ENCODE measurements around the gene LGMN. TPM values are rescaled to one million over a fixed set of nuclear protein-coding genes. Genes with fewer than 3 reads are reported as not detected.

LGMN gene
- total and polyA plus RNA-seq, 2 of the 13 experiments (the other 11 are each of a cell fraction or from before 2014, with no cell fraction given): 28.9 to 76.4 TPM

DNA sequence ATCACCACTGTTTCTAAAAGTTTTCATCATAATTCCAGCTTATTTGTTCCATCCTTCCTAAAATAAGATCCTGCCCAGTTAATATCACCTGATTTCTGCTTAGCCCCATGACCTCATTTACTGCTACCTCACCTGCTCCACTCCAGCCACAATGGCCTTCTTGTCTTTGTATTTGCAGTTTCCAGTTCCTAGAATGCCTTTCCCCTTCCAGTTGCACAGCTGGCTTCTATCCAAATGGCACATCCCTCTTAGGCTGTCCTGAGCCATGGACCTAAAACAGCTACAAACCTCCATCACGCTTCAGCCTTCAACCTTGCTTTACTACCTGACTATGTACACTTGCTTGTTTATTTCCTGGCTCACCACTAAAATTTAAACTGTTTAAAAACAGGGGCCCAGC, 6.5 kb upstream of the LGMN start (continued):
- TF ChIP-seq, protein P1, sequence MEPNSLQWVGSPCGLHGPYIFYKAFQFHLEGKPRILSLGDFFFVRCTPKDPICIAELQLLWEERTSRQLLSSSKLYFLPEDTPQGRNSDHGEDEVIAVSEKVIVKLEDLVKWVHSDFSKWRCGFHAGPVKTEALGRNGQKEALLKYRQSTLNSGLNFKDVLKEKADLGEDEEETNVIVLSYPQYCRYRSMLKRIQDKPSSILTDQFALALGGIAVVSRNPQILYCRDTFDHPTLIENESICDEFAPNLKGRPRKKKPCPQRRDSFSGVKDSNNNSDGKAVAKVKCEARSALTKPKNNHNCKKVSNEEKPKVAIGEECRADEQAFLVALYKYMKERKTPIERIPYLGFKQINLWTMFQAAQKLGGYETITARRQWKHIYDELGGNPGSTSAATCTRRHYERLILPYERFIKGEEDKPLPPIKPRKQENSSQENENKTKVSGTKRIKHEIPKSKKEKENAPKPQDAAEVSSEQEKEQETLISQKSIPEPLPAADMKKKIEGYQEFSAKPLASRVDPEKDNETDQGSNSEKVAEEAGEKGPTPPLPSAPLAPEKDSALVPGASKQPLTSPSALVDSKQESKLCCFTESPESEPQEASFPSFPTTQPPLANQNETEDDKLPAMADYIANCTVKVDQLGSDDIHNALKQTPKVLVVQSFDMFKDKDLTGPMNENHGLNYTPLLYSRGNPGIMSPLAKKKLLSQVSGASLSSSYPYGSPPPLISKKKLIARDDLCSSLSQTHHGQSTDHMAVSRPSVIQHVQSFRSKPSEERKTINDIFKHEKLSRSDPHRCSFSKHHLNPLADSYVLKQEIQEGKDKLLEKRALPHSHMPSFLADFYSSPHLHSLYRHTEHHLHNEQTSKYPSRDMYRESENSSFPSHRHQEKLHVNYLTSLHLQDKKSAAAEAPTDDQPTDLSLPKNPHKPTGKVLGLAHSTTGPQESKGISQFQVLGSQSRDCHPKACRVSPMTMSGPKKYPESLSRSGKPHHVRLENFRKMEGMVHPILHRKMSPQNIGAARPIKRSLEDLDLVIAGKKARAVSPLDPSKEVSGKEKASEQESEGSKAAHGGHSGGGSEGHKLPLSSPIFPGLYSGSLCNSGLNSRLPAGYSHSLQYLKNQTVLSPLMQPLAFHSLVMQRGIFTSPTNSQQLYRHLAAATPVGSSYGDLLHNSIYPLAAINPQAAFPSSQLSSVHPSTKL (CRISPR knock-in tag; IDR thresholded peaks at IDR 0.05): peak; percentile 50; the same call in 1 of the 2 replicates
- TF ChIP-seq, protein P2, sequence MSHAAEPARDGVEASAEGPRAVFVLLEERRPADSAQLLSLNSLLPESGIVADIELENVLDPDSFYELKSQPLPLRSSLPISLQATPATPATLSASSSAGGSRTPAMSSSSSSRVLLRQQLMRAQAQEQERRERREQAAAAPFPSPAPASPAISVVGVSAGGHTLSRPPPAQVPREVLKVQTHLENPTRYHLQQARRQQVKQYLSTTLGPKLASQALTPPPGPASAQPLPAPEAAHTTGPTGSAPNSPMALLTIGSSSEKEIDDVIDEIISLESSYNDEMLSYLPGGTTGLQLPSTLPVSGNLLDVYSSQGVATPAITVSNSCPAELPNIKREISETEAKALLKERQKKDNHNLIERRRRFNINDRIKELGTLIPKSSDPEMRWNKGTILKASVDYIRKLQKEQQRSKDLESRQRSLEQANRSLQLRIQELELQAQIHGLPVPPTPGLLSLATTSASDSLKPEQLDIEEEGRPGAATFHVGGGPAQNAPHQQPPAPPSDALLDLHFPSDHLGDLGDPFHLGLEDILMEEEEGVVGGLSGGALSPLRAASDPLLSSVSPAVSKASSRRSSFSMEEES (CRISPR knock-in tag; IDR thresholded peaks at IDR 0.05): no peak

DNA sequence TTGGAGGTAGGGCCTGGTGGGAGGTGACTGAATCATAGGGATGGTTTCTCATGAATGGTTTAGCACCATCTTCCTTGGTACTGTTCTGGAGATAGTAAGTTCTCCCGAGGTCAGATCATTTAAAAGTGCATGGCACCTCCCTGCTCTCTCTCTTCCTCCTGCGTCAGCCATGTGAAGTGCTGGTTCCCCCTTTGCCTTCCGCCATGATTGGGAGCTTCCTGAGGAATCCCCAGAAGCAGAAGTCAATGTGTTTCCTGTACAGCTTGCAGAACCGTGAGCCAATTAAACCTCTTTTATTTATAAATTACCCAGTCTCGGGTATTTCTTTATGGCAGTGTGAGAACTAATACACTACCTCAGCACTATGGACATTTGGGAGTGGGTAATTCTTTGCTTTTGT, 4.8 kb upstream of the LGMN start:
- in situ Hi-C loops (cut with HindIII; ENCODE audit: extremely low pct_ligation_motif_present, low pct_unique_long_range_greater_than_20kb) (no loop called here), intact Hi-C loops (cut with micrococcal nuclease; ENCODE audit: unreplicated experiment) (no loop called here)
- Histone ChIP-seq H2AFZ (ENCODE audit: low read length) (no peak overlapping the region), H3K4me1 (ENCODE audit: insufficient read depth, low read length) (peaks cover 39% of the 10 kb centered on the region), H3K27ac (ENCODE audit: extremely low read length, insufficient read depth, low read length) (no peak overlapping the region), H3K27me3 (ENCODE audit: control insufficient read depth in 1 of 2, insufficient read depth in 2 of 2, low read length in 2 of 2) (no peaks in the 10 kb centered on the region; a peak in 1 of 5 replicates), H3K36me3 (replicated peaks in 1 of 2; ENCODE audit: control insufficient read depth in 1 of 2, insufficient read depth in 2 of 2, low read length in 2 of 2) (no peaks in the 10 kb centered on the region), H3K9me3 (ENCODE audit: low read length) (no peaks in the 10 kb centered on the region), H3K79me2 (ENCODE audit: insufficient read depth, low read length) (no peaks in the 10 kb centered on the region), H3K4me3 (replicated peaks in 1 of 3; ENCODE audit: insufficient read depth in 1 of 3, low read depth in 2 of 3, low read length in 3 of 3) (no peak overlapping the region), H3K9ac (ENCODE audit: insufficient read depth, low read depth, low read length) (no peak overlapping the region), H3K4me2 (ENCODE audit: low read depth, low read length) (no peak overlapping the region), H4K20me1 (ENCODE audit: insufficient read depth, low read length) (no peaks in the 10 kb centered on the region)
- ChIA-PET CTCF (ENCODE audit: low intra/inter-chr PET ratio, low total read pairs) (no interaction called here), POLR2A (no interaction called here)
- WGBS (ENCODE audit: low lambda C conversion rate): 60% methylated on average over 5 of the region's 5 CpGs
- DNase-seq (ENCODE audit: low spot score) (no peak), FAIRE-seq (no peak), ATAC-seq (no peak)
- BruUV-seq (replicated peaks): no TSS peak
- TF ChIP-seq EZH2 (conservative IDR thresholded peaks at IDR 0.05; ENCODE audit: low read depth, low read length) (no peak), ZNF7 (CRISPR knock-in tag; IDR thresholded peaks at IDR 0.05) (no peak)
